Kidney (tissue), 14 donors: ENCODE data around the gene ZMYND8. TPM values are rescaled to one million over a fixed set of nuclear protein-coding genes. Genes with fewer than 3 reads are reported as not detected.
"Not testable (repeated sequence)": the region's sequence is repeated elsewhere in the genome, so short reads cannot be mapped to it uniquely, and the experiment has no call there.

Source experiments
- DNase-seq, 5 donors: peaks; one replicate each; pipeline ENCODE4 v3.0.0-alpha.2; 2013 to 2020
- FAIRE-seq: peaks from 2 replicates; lab custom pipeline; 2012; peaks lifted over from hg19 to GRCh38; lab: Jason Lieb, UNC
- H3K27ac ChIP-seq, 2 donors: one replicate each; pipeline ENCODE4 v1.7.0; 2013; ENCODE audit warnings: low read depth in 2 of 2, low read length in 2 of 2, inconsistent platforms in 1 of 2
- H3K27me3 ChIP-seq: one replicate; pipeline ENCODE4 v1.7.1; 2013; ENCODE audit warnings: low read length, inconsistent platforms; ENCODE audit not compliant: control insufficient read depth, insufficient read depth
- H3K36me3 ChIP-seq, 3 donors: one replicate each; pipeline versions ENCODE4 v1.7.0 to v1.7.1; 2013; ENCODE audit warnings: low read length in 3 of 3, control low read depth in 1 of 3, inconsistent platforms in 1 of 3; ENCODE audit not compliant: insufficient read depth in 3 of 3, control insufficient read depth in 2 of 3
- H3K4me1 ChIP-seq, 3 donors: one replicate each; pipeline versions ENCODE4 v1.7.0 to v1.7.1; 2013; ENCODE audit warnings: low read length in 3 of 3, inconsistent platforms in 1 of 3, low read depth in 1 of 3; ENCODE audit not compliant: control insufficient read depth in 2 of 3, insufficient read depth in 2 of 3
- H3K4me3 ChIP-seq, 3 donors: one replicate each; pipeline versions ENCODE4 v1.7.0 to v1.8.1; 2013; ENCODE audit warnings: low read length in 3 of 3, control low read depth in 1 of 3, inconsistent platforms in 1 of 3
- H3K9ac ChIP-seq, 3 donors: one replicate each; pipeline versions ENCODE4 v1.7.0 to v1.7.1; 2013; ENCODE audit warnings: low read length in 3 of 3, control low read depth in 1 of 3, inconsistent platforms in 1 of 3
- H3K9me3 ChIP-seq, 3 donors: one replicate each; pipeline versions ENCODE4 v1.7.0 to v1.7.1; 2013; ENCODE audit warnings: low read length in 3 of 3, control low read depth in 1 of 3, inconsistent platforms in 1 of 3; ENCODE audit not compliant: control insufficient read depth in 2 of 3, insufficient read depth in 1 of 3
- CTCF ChIP-seq: IDR thresholded peaks from 3 replicates; pipeline ENCODE4 v1.5.1; 2012; ENCODE audit warnings: mild to moderate bottlenecking, moderate library complexity, borderline replicate concordance; ENCODE audit not compliant: insufficient read depth; ENCODE audit errors: extremely low read depth
- intact Hi-C: fragments of 100-400 bp; cut with DNase I; formaldehyde crosslinking; loops from one replicate; pipeline ENCODE4 v1.11.1; 2022
- polyA plus RNA-seq: library from polyadenylated mRNA; stranded (reverse); fragments of 350-450 nt; fragmentation: Illumina TruSeq; extraction: RNeasy Lipid Tissue Mini Kit (QIAGEN cat#74804); gene quantifications from one replicate; pipeline ENCODE4 v1.2.3, GENCODE V29; 2014; ENCODE audit warnings: low read depth, low replicate concordance; ENCODE audit not compliant: insufficient read depth
- total RNA-seq: library from RNA; stranded (reverse); fragmentation: NEBNext Ultra II Directional; extraction: Animal tissue kit (Norgen Biotek cat#: 25700); gene quantifications from one replicate; pipeline ENCODE4 v1.2.1, GENCODE V29; 2021
- donor health status: control.
- donor health status: control.
- donor health status: control.
- donor health status: control.
- donor health status: control.
- donor health status: DM: yes; HTN: yes; CAD: no.
- donor health status: Normal renal cell carcinoma (clear cell type).

The ZMYND8 gene
- total and polyA plus RNA-seq, 2 donors from 2014 or later = 10.5 to 37.5 TPM

GRCh38 chr20:47392015-47392720, 35.7 kb upstream of the ZMYND8 start:
- no peak for TF ChIP-seq CTCF
- H3K4me1 ChIP-seq = no peaks in the 10 kb centered on the region
- H3K9ac ChIP-seq = no peak overlapping the region
- no peaks in the 10 kb centered on the region for H3K27me3 ChIP-seq
- no peaks in the 10 kb centered on the region for H3K36me3 ChIP-seq
- DNase-seq (no peak), FAIRE-seq (no peak)
- no peaks in the 10 kb centered on the region for H3K9me3 ChIP-seq
- H3K27ac ChIP-seq = no peak overlapping the region
- intact Hi-C loops = no loop called here
- H3K4me3 ChIP-seq = no peak overlapping the region

- no peak overlapping the region for H3K27ac ChIP-seq
- H3K27me3 ChIP-seq = no peaks in the 10 kb centered on the region
- intact Hi-C loops = no loop called here
- FAIRE-seq (no peak), DNase-seq (no peak)
- no peak overlapping the region for H3K4me3 ChIP-seq
- H3K36me3 ChIP-seq = no peaks in the 10 kb centered on the region
- TF ChIP-seq CTCF = no peak
- no peaks in the 10 kb centered on the region for H3K4me1 ChIP-seq
- H3K9ac ChIP-seq = no peak overlapping the region
- H3K9me3 ChIP-seq = no peaks in the 10 kb centered on the region
Observed at GRCh38 chr20:47391276-47392010, 34.9 kb upstream of the ZMYND8 start.

GRCh38 chr20:47389867-47390347, 33.4 kb upstream of the ZMYND8 start:
- intact Hi-C loops = loop anchor here (10.0 kb wide), 1 partner anchor 635 kb away; no protein-coding TSS in a partner anchor
- no peak overlapping the region for H3K4me3 ChIP-seq
- no peak overlapping the region for H3K9ac ChIP-seq
- no peak for FAIRE-seq
- H3K27me3 ChIP-seq = no peaks in the 10 kb centered on the region
- H3K4me1 ChIP-seq = no peaks in the 10 kb centered on the region
- DNase-seq = no peak
- H3K36me3 ChIP-seq = no peaks in the 10 kb centered on the region
- no peaks in the 10 kb centered on the region for H3K9me3 ChIP-seq
- H3K27ac ChIP-seq = no peak overlapping the region
- TF ChIP-seq CTCF = no peak

GRCh38 chr20:47385968-47386367, 29.5 kb upstream of the ZMYND8 start:
- not testable (repeated sequence) for DNase-seq, FAIRE-seq, H3K9me3 ChIP-seq, H3K9ac ChIP-seq, H3K36me3 ChIP-seq, H3K27me3 ChIP-seq, H3K4me3 ChIP-seq, H3K4me1 ChIP-seq, H3K27ac ChIP-seq
- intact Hi-C loops = loop anchor here (10.0 kb wide), 1 partner anchor 631 kb away; no protein-coding TSS in a partner anchor
